Esophagus muscularis mucosa (tissue), 4 donors: ENCODE measurements around the gene DNAJC24. TPM values are rescaled to one million over a fixed set of nuclear protein-coding genes. Genes with fewer than 3 reads are reported as not detected.
A peak's percentile ranks its signal among the peaks of the same experiment; 100 is the strongest.

ENCODE experiments used
- DNase-seq: peaks from one replicate; pipeline ENCODE4 v3.0.0-alpha.2; 2017; ENCODE audit errors: extremely low spot score
- H3K27ac ChIP-seq, 4 donors: fragments of 200-600 bp; sonication (generic); replicated peaks in 1 of 4; 1 replicate in 3 of 4; 2 replicates in 1 of 4; pipeline ENCODE4 v1.5.1; 2016 to 2019; ENCODE audit warnings: mild to moderate bottlenecking in 1 of 4
- H3K27me3 ChIP-seq, 4 donors: fragments of 200-600 bp; sonication (generic); one replicate each; pipeline versions ENCODE4 v1.5.1 to v1.6.0; 2016 to 2019
- H3K36me3 ChIP-seq, 4 donors: fragments of 200-600 bp; sonication (generic); one replicate each; pipeline ENCODE4 v1.5.1; 2016 to 2019
- H3K4me1 ChIP-seq, 4 donors: fragments of 200-600 bp; sonication (generic); one replicate each; pipeline ENCODE4 v1.5.1; 2016 to 2019
- H3K4me3 ChIP-seq, 4 donors: fragments of 200-600 bp; sonication (generic); 1 replicate in 2 of 4; 2 replicates in 2 of 4; pipeline ENCODE4 v1.5.1; 2016 to 2019; ENCODE audit warnings: mild to moderate bottlenecking in 4 of 4, moderate library complexity in 1 of 4
- H3K9me3 ChIP-seq, 4 donors: fragments of 200-600 bp; sonication (generic); 1 replicate in 3 of 4; 2 replicates in 1 of 4; pipeline ENCODE4 v1.5.1; 2016 to 2019
- EP300 ChIP-seq: sonication (generic); formaldehyde crosslinking; IDR thresholded peaks from one replicate; pipeline ENCODE4 v1.6.1; 2017; ENCODE audit warnings: antibody characterized with exemption
- POLR2A ChIP-seq: fragments of 450-650 bp; IDR thresholded peaks from one replicate; pipeline ENCODE4 v1.6.1; 2017; ENCODE audit warnings: antibody characterized with exemption, moderate library complexity, mild to moderate bottlenecking, low read depth
- POLR2AphosphoS5 ChIP-seq, 2 donors: sonication (generic); formaldehyde crosslinking; IDR thresholded peaks; one replicate each; pipeline ENCODE4 v1.6.1; 2017; ENCODE audit warnings: antibody characterized with exemption in 2 of 2
- WGBS: methylation state at CpG from one replicate; pipeline ENCODE4 v1.1.5; 2018; 5-methylcytosine and 5-hydroxymethylcytosine counted together
- intact Hi-C: fragments of 100-400 bp; cut with DNase I; formaldehyde crosslinking; loops from one replicate; pipeline ENCODE4 v1.15.1; 2023
- total RNA-seq, 4 donors: library from RNA; depleted of rRNA; stranded (reverse); fragments of >200 nt; gene quantifications; one replicate each; pipeline versions ENCODE4 v1.1.0 to v1.2.1, GENCODE V29; 2016
- TF ChIP-seq, protein P1 (sequence below), 3 experiments: fragments of 200-600 bp in 2 of 3; fragments of 450-650 bp in 1 of 3; sonication (generic) in 2 of 3; IDR thresholded peaks; one replicate each; pipeline ENCODE4 v1.5.1; 2017 to 2019; ENCODE audit warnings: antibody characterized with exemption in 3 of 3, mild to moderate bottlenecking in 2 of 3, moderate library complexity in 1 of 3

Gene DNAJC24
- total RNA-seq, 4 donors from 2014 or later, result 13.9 to 27.0 (median 15.2) TPM

GRCh38 chr11:31387379-31387778 is 17.7 kb downstream of the DNAJC24 start:
- Histone ChIP-seq H3K4me1 (no peaks in the 10 kb centered on the region), H3K27ac (no peak overlapping the region), H3K9me3 (no peaks in the 10 kb centered on the region), H3K4me3 (no peak overlapping the region), H3K36me3 (peaks cover 0 to 8% (median 0%) of the 10 kb centered on the region in 4 donors), H3K27me3 (no peaks in the 10 kb centered on the region)
- intact Hi-C loops, result no loop called here
- no peak for DNase-seq
- WGBS, result 92% methylated on average over 2 of the region's 2 CpGs
- no peak for TF ChIP-seq POLR2AphosphoS5 (IDR thresholded peaks at IDR 0.05)

GRCh38 chr11:31397239-31397834 is 27.7 kb downstream of the DNAJC24 start:
- Histone ChIP-seq H3K4me1 (no peaks in the 10 kb centered on the region), H3K9me3 (peaks cover 0 to 15% (median 9%) of the 10 kb centered on the region in 4 donors), H3K27ac (no peak overlapping the region), H3K4me3 (no peak overlapping the region), H3K36me3 (peaks cover 0 to 20% (median 3%) of the 10 kb centered on the region in 4 donors), H3K27me3 (no peaks in the 10 kb centered on the region)
- DNase-seq, result no peak
- no peak for TF ChIP-seq POLR2AphosphoS5 (IDR thresholded peaks at IDR 0.05)
- TF ChIP-seq, protein P1, sequence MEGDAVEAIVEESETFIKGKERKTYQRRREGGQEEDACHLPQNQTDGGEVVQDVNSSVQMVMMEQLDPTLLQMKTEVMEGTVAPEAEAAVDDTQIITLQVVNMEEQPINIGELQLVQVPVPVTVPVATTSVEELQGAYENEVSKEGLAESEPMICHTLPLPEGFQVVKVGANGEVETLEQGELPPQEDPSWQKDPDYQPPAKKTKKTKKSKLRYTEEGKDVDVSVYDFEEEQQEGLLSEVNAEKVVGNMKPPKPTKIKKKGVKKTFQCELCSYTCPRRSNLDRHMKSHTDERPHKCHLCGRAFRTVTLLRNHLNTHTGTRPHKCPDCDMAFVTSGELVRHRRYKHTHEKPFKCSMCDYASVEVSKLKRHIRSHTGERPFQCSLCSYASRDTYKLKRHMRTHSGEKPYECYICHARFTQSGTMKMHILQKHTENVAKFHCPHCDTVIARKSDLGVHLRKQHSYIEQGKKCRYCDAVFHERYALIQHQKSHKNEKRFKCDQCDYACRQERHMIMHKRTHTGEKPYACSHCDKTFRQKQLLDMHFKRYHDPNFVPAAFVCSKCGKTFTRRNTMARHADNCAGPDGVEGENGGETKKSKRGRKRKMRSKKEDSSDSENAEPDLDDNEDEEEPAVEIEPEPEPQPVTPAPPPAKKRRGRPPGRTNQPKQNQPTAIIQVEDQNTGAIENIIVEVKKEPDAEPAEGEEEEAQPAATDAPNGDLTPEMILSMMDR (IDR thresholded peaks at IDR 0.05), result peak; percentile 24 to 54 (median 41)
- TF ChIP-seq EP300, result no peak
- no peak for TF ChIP-seq POLR2A
- WGBS, result 52% methylated on average over 5 of the region's 5 CpGs
- intact Hi-C loops, result no loop called here

DNA sequence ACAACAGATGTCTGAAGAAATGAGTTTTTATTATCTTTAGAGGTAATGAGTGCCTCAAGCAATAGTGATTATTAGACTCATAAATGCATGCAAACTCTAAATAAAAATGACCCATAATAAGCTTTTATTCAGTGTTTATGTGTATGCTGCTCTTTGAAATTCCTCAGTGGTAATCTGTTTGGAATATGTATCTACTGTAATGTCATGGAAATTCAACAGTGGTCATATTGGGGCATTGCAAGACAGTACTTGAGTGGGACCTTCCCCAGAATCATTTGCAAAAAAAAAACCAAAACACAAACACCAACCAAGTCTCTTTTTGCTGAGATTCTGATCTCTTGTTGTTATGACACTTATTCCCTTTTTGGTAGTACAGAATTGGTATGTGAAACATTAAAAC is 35.0 kb downstream of the DNAJC24 start:
- no peak for DNase-seq
- intact Hi-C loops, result no loop called here
- no peak for TF ChIP-seq EP300
- no peak for TF ChIP-seq POLR2A
- TF ChIP-seq, protein P1 (IDR thresholded peaks at IDR 0.05), result no peak
- no peak for TF ChIP-seq POLR2AphosphoS5 (IDR thresholded peaks at IDR 0.05)
- Histone ChIP-seq H3K4me1 (peaks cover 0 to 9% (median 8%) of the 10 kb centered on the region in 4 donors), H3K27ac (no peak overlapping the region), H3K9me3 (no peaks in the 10 kb centered on the region), H3K4me3 (no peak overlapping the region), H3K27me3 (no peaks in the 10 kb centered on the region), H3K36me3 (no peaks in the 10 kb centered on the region)

- no peaks in the 10 kb centered on the region for H3K9me3 ChIP-seq
- TF ChIP-seq POLR2A (no peak), POLR2AphosphoS5 (IDR thresholded peaks at IDR 0.05) (no peak), EP300 (no peak)
- TF ChIP-seq, protein P1 (IDR thresholded peaks at IDR 0.05), result no peak
- intact Hi-C loops, result no loop called here
- no peaks in the 10 kb centered on the region for H3K36me3 ChIP-seq
- no peak overlapping the region for H3K4me3 ChIP-seq
- H3K27me3 ChIP-seq, result no peaks in the 10 kb centered on the region
- no peak overlapping the region for H3K27ac ChIP-seq
- 95% methylated on average over 2 of the region's 2 CpGs for WGBS
- DNase-seq, result no peak
- H3K4me1 ChIP-seq, result peaks cover 0 to 9% (median 8%) of the 10 kb centered on the region in 4 donors
Measured at GRCh38 chr11:31408201-31408600, 38.5 kb downstream of the DNAJC24 start.

DNA sequence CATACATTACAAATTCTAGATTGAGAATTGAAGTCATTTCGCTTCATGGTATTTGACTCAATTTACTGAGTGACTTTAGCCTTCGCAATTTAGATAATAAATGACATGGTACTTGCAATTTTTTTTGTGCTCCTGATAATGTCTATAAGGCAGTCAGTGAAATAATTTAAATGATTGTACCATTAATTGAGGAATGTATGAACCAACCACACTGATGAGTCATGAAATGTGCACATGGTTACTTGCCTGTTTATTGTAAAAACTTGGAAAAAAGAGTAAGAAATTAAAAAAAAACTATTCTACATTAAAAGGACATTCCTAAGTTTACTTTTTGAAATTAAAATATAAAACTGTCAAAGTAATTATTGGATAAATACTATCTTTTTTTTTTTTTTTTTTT is 43.3 kb downstream of the DNAJC24 start:
- Histone ChIP-seq H3K27ac (no peak overlapping the region), H3K4me3 (no peak overlapping the region), H3K27me3 (no peaks in the 10 kb centered on the region), H3K4me1 (peaks cover 0 to 19% (median 2%) of the 10 kb centered on the region in 4 donors), H3K36me3 (peaks cover 0 to 4% (median 0%) of the 10 kb centered on the region in 4 donors), H3K9me3 (no peaks in the 10 kb centered on the region)
- TF ChIP-seq POLR2A, result no peak
- TF ChIP-seq POLR2AphosphoS5 (IDR thresholded peaks at IDR 0.05), result no peak
- TF ChIP-seq EP300, result no peak
- TF ChIP-seq, protein P1 (IDR thresholded peaks at IDR 0.05), result no peak
- no peak for DNase-seq
- intact Hi-C loops, result no loop called here
- WGBS, result 98% methylated on average over 2 of the region's 2 CpGs
